Measurements from ENCODE around the gene LRRC8E.

Gene LRRC8E

DNA sequence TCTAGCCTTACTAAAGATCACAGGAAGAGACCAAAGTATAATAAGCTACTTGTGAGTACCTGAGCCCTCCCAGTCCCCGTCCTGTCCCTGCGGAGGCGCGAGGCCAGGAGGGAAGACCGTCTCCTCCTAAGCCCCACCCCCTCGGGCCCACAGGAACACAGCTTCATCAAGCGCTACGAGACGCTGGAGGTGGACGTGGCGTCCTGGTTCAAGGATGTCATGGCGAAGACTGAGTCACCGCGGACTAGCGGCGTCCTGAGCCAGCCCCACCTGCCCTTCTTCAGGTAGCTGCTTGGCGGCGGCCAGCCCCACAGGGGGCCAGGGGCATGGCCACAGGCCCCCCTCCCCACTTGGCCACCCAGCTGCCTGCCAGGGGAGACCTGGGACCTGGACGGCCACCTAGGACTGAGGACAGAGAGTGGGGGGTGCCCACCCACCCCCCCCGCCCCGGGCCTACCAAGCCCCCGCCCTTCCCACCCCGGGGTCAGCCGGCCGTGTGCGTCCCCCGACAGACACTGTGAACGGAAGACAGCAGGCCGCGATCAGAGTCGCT lies 23.9 kb downstream of the LRRC8E start:
- DNase-seq (ENCODE audit: low read depth), result no peak
- TF ChIP-seq, protein P1, sequence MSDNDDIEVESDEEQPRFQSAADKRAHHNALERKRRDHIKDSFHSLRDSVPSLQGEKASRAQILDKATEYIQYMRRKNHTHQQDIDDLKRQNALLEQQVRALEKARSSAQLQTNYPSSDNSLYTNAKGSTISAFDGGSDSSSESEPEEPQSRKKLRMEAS (IDR thresholded peaks at IDR 0.05; ENCODE audit: low read depth, low read length), result no peak
- TF ChIP-seq MYC (IDR thresholded peaks at IDR 0.05; ENCODE audit: low read depth, low read length), result no peak
- no peak for TF ChIP-seq POLR2A (IDR thresholded peaks at IDR 0.05; ENCODE audit: extremely low read depth, insufficient read length)
- TF ChIP-seq, protein P2, sequence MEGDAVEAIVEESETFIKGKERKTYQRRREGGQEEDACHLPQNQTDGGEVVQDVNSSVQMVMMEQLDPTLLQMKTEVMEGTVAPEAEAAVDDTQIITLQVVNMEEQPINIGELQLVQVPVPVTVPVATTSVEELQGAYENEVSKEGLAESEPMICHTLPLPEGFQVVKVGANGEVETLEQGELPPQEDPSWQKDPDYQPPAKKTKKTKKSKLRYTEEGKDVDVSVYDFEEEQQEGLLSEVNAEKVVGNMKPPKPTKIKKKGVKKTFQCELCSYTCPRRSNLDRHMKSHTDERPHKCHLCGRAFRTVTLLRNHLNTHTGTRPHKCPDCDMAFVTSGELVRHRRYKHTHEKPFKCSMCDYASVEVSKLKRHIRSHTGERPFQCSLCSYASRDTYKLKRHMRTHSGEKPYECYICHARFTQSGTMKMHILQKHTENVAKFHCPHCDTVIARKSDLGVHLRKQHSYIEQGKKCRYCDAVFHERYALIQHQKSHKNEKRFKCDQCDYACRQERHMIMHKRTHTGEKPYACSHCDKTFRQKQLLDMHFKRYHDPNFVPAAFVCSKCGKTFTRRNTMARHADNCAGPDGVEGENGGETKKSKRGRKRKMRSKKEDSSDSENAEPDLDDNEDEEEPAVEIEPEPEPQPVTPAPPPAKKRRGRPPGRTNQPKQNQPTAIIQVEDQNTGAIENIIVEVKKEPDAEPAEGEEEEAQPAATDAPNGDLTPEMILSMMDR (IDR thresholded peaks at IDR 0.05; ENCODE audit: low read depth, low read length), result no peak
- no peak overlapping the region for H3K4me3 ChIP-seq (ENCODE audit: low read depth, low read length)

DNA sequence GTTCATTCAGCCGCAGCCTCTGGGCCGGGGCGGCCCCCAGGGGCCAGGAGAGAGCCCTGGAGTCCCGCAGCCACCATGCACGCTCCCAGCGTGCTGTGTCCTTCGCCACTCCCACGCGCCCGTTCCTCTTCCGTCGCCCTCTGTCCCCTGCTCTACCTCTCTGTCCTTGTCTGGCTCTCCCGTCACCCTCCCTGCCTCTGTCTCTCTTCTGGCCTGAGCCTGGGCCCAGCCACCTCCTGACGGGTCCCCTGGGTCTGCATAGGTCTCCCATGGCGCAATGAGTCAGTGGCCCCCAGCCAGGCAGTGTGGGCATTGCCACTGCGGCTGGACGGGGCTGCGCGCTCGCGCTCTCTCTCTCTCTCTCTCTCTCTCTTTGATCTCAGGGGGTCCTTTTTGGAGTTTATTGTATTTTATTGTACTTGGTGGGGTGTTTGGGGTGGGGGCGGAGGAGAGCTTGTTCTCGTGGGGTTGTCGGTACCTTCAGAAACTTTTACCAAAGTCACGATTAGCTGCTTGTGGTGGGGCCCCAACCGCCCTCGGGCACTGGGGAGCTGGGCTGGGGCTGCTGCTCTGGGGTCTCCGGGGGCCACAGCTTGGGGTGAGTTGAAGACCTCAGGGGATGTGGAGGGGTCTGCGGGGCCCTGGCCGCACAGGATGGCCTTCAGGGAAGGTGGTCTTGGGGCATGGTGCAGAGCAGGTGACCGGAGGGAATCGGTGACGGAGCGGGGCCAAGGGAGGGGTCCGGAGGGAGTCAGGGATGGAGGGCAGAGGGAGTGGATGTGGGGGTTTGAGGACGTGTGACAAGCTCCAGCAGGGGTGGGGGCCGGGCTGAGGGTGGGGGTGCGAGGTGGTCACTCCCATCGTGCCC lies 24.6 kb downstream of the LRRC8E start:
- no peak overlapping the region for H3K4me3 ChIP-seq (ENCODE audit: low read depth, low read length)
- no peak for DNase-seq (ENCODE audit: low read depth)
- TF ChIP-seq, protein P1 (IDR thresholded peaks at IDR 0.05; ENCODE audit: low read depth, low read length), result no peak
- TF ChIP-seq POLR2A (IDR thresholded peaks at IDR 0.05; ENCODE audit: extremely low read depth, insufficient read length) (no peak), MYC (IDR thresholded peaks at IDR 0.05; ENCODE audit: low read depth, low read length) (no peak)
- TF ChIP-seq, protein P2 (IDR thresholded peaks at IDR 0.05; ENCODE audit: low read depth, low read length), result no peak

DNA sequence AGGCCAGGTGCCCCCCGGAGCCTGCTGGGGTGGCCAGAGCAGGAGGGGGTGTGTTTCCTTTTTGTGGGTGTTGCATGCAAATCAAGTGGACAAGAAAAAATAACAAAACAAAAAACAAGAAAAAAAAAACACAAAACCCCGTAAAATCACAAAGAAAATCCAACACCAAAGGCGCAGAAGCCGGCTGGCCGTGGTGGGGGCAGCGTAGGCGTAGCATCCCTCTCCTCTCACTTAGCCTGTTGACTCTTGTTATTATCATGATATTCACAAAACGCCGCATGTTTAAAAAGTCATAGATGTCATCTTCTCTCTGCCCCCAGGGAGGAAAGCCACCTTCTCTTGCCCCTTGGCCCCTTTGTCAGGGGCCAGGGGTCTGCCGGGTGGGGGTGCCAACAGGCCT lies 25.3 kb downstream of the LRRC8E start:
- TF ChIP-seq, protein P2 (IDR thresholded peaks at IDR 0.05; ENCODE audit: low read depth, low read length), result no peak
- TF ChIP-seq, protein P1 (IDR thresholded peaks at IDR 0.05; ENCODE audit: low read depth, low read length), result no peak
- no peak for TF ChIP-seq POLR2A (IDR thresholded peaks at IDR 0.05; ENCODE audit: extremely low read depth, insufficient read length)
- no peak for TF ChIP-seq MYC (IDR thresholded peaks at IDR 0.05; ENCODE audit: low read depth, low read length)
- no peak for DNase-seq (ENCODE audit: low read depth)
- H3K4me3 ChIP-seq (ENCODE audit: low read depth, low read length), result no peak overlapping the region

DNA sequence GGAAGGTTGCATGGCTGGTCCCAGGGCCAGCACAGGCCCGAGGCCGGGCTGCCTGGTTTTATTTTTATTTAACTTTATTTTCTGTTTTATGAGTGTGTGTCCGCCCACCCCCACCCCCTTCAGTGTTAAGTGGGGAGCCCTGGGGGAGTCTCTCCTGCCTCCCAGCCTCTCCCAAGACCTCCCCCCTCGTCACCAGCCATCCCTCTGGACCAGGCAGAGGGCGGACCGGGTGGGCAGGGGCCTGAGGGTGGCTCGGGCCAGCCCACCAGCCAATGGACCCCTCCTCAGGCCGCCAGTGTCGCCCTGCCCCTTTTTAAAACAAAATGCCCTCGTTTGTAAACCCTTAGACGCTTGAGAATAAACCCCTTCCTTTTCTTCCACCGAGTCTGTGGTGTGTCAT lies 25.8 kb downstream of the LRRC8E start:
- no peak overlapping the region for H3K4me3 ChIP-seq (ENCODE audit: low read depth, low read length)
- no peak for DNase-seq (ENCODE audit: low read depth)
- TF ChIP-seq, protein P2 (IDR thresholded peaks at IDR 0.05; ENCODE audit: low read depth, low read length), result no peak
- TF ChIP-seq, protein P1 (IDR thresholded peaks at IDR 0.05; ENCODE audit: low read depth, low read length), result no peak
- TF ChIP-seq POLR2A (IDR thresholded peaks at IDR 0.05; ENCODE audit: extremely low read depth, insufficient read length) (no peak), MYC (IDR thresholded peaks at IDR 0.05; ENCODE audit: low read depth, low read length) (no peak)

DNA sequence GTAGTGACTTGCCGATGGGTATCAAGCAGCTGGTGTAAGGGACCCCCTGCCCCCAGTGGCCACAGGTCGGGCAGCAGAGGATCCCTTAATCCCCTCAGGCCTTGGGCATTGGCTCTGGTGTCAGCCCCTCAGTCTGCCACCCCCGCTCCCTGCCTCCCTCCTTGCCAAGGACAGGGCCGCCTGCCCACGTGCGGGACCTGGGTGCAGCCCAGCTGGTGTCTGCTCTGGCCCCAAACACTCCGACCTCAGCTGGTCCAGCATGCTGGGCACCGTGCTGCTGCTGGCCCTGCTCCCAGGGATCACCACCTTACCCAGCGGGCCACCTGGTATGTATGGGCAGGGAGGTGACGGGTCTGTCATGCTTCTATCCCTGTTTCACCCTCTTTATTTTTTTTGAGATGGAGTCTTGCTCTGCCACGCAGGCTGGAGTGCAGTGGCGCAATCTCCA lies 26.3 kb downstream of the LRRC8E start, which contains the start of gene TGFBR3L:
Gene TGFBR3L (plus strand): TSS at position 233 of the 448 bp plus-strand sequence.
- TF ChIP-seq MYC (IDR thresholded peaks at IDR 0.05; ENCODE audit: low read depth, low read length) (no peak), POLR2A (IDR thresholded peaks at IDR 0.05; ENCODE audit: extremely low read depth, insufficient read length) (no peak)
- TF ChIP-seq, protein P2 (IDR thresholded peaks at IDR 0.05; ENCODE audit: low read depth, low read length), result no peak
- TF ChIP-seq, protein P1 (IDR thresholded peaks at IDR 0.05; ENCODE audit: low read depth, low read length), result no peak
- no peak for DNase-seq (ENCODE audit: low read depth)
- no peak within 1 kb of the TSS for H3K4me3 ChIP-seq (ENCODE audit: low read depth, low read length)
